HEK293T (cell line): Measurements from ENCODE around the gene PAK3.

Experiments
- ARNT ChIP-seq: fragments of 450-650 bp; IDR thresholded peaks from 2 replicates; pipeline ENCODE4 v1.6.1; 2017; ENCODE audit warnings: mild to moderate bottlenecking
- BHLHE40 ChIP-seq: fragments of 450-650 bp; IDR thresholded peaks from 2 replicates; pipeline ENCODE4 v1.6.1; 2016; ENCODE audit warnings: mild to moderate bottlenecking, moderate library complexity, borderline replicate concordance
- CTBP1 ChIP-seq: fragments of 450-650 bp; IDR thresholded peaks from 2 replicates; pipeline ENCODE4 v1.6.1; 2016; ENCODE audit warnings: borderline replicate concordance
- ELF4 ChIP-seq: fragments of 450-650 bp; IDR thresholded peaks from 2 replicates; pipeline ENCODE4 v1.6.1; 2017; ENCODE audit warnings: antibody characterized with exemption
- FOXA1 ChIP-seq: fragments of 450-650 bp; IDR thresholded peaks from 2 replicates; pipeline ENCODE4 v1.6.1; 2016; ENCODE audit warnings: mild to moderate bottlenecking
- FOXK2 ChIP-seq: fragments of 450-650 bp; IDR thresholded peaks from 2 replicates; pipeline ENCODE4 v1.6.1; 2016; ENCODE audit warnings: mild to moderate bottlenecking
- FOXM1 ChIP-seq: fragments of 450-650 bp; IDR thresholded peaks from 2 replicates; pipeline ENCODE4 v1.6.1; 2017; ENCODE audit warnings: mild to moderate bottlenecking, borderline replicate concordance
- LEF1 ChIP-seq: fragments of 450-650 bp; IDR thresholded peaks from 2 replicates; pipeline ENCODE4 v1.6.1; 2017; ENCODE audit warnings: mild to moderate bottlenecking, borderline replicate concordance
- NFRKB ChIP-seq: fragments of 450-650 bp; IDR thresholded peaks from 2 replicates; pipeline ENCODE4 v1.6.1; 2016; ENCODE audit warnings: mild to moderate bottlenecking, moderate library complexity
- PKNOX1 ChIP-seq: fragments of 450-650 bp; IDR thresholded peaks from 2 replicates; pipeline ENCODE4 v1.6.1; 2016
- SP1 ChIP-seq: fragments of 450-650 bp; IDR thresholded peaks from 2 replicates; pipeline ENCODE4 v1.6.1; 2017
- SUZ12 ChIP-seq: fragments of 450-650 bp; IDR thresholded peaks from 2 replicates; pipeline ENCODE4 v1.6.1; 2016; ENCODE audit warnings: mild to moderate bottlenecking
- TARDBP ChIP-seq: fragments of 450-650 bp; IDR thresholded peaks from 2 replicates; pipeline ENCODE4 v1.6.1; 2016

GRCh38 chrX:111244235-111244750 lies 148.3 kb downstream of the PAK3 start:
- TF ChIP-seq FOXM1, result no peak
- no peak for TF ChIP-seq SUZ12
- no peak for TF ChIP-seq SP1
- TF ChIP-seq FOXA1, result no peak
- no peak for TF ChIP-seq PKNOX1
- TF ChIP-seq FOXK2, result no peak
- no peak for TF ChIP-seq ELF4
- no peak for TF ChIP-seq BHLHE40
- no peak for TF ChIP-seq LEF1
- no peak for TF ChIP-seq TARDBP
- no peak for TF ChIP-seq CTBP1
- TF ChIP-seq NFRKB, result no peak
- no peak for TF ChIP-seq ARNT
